Lower leg skin (tissue), 4 donors: Measurements from ENCODE around the gene RPH3AL. TPM values are rescaled to one million over a fixed set of nuclear protein-coding genes. Genes with fewer than 3 reads are reported as not detected.
A peak's percentile ranks its signal among the peaks of the same experiment; 100 is the strongest.

Source experiments
- DNase-seq, 2 donors: peaks; one replicate each; pipeline ENCODE4 v3.0.0-alpha.2; 2019; ENCODE audit warnings: low spot score in 2 of 2
- H3K4me3 ChIP-seq: fragments of 200-600 bp; sonication (generic); 2 replicates; pipeline ENCODE4 v1.5.1; 2017; ENCODE audit warnings: mild to moderate bottlenecking, low read depth; ENCODE audit not compliant: poor library complexity, severe bottlenecking
- POLR2A ChIP-seq, 2 donors: fragments of 450-650 bp; IDR thresholded peaks; one replicate each; pipeline ENCODE4 v1.6.1; 2016 to 2017; ENCODE audit warnings: antibody characterized with exemption in 2 of 2, mild to moderate bottlenecking in 1 of 2, moderate library complexity in 1 of 2
- WGBS, 2 donors: methylation state at CpG; one replicate each; pipeline ENCODE4 v1.1.5; 2018; 5-methylcytosine and 5-hydroxymethylcytosine counted together
- intact Hi-C: fragments of 100-400 bp; cut with DNase I; formaldehyde crosslinking; loops from one replicate; pipeline ENCODE4 v1.15.0; 2023; ENCODE audit warnings: low total_unique reads
- total RNA-seq, 4 donors: library from RNA; depleted of rRNA; stranded (reverse); fragments of >200 nt; gene quantifications; one replicate each; pipeline ENCODE4 v1.1.0, GENCODE V29; 2016
- TF ChIP-seq, protein P1 (sequence below), 3 donors: fragments of 450-650 bp; IDR thresholded peaks; one replicate each; pipeline ENCODE4 v1.5.1; 2016; ENCODE audit warnings: antibody characterized with exemption in 3 of 3, mild to moderate bottlenecking in 3 of 3, moderate library complexity in 2 of 3

Gene RPH3AL
- total RNA-seq, 4 donors from 2014 or later = 8.6 to 22.9 (median 15.9) TPM

DNA sequence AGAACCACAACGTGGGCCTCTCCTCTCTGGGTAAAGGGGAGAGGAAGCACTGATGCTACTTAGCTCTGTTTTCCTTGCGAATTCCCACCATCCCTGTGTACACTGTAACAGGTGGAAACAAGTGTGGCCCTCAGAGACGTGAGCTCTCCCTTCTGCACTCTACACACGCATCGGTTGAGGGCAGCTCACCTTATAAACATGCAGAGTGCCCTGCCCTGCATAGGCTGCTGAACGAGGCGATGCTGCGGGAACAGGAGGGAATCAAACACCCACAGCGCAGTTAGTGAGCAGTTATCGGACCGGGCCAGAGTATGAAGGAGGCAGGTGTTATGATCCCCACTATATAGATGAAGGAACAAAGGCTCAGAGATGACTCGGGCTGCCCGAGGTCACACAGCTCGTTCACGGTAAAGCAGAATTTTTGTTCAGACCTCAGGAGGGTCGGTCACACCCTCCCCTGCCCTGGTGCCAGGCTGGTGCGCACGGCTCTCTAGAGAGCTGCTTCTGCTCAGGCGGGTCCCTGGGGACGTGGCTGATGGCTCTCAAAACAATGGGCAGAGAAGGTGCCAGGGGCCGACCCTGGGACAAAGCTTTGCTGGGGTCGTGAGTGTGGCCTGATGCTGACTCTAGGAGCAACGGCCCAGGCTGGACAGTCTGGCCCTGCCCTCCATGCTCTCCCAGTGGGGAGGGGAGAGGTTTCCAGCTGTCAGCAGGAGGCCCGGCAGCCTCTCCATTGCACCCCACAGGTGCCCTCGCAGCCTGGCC, 68.5 kb downstream of the RPH3AL start:
- peak in 1 of 2 donors; percentile 79 for DNase-seq
- 83 to 84% methylated on average over 23 of the region's 25 CpGs for WGBS, 2 donors
- TF ChIP-seq, protein P1, sequence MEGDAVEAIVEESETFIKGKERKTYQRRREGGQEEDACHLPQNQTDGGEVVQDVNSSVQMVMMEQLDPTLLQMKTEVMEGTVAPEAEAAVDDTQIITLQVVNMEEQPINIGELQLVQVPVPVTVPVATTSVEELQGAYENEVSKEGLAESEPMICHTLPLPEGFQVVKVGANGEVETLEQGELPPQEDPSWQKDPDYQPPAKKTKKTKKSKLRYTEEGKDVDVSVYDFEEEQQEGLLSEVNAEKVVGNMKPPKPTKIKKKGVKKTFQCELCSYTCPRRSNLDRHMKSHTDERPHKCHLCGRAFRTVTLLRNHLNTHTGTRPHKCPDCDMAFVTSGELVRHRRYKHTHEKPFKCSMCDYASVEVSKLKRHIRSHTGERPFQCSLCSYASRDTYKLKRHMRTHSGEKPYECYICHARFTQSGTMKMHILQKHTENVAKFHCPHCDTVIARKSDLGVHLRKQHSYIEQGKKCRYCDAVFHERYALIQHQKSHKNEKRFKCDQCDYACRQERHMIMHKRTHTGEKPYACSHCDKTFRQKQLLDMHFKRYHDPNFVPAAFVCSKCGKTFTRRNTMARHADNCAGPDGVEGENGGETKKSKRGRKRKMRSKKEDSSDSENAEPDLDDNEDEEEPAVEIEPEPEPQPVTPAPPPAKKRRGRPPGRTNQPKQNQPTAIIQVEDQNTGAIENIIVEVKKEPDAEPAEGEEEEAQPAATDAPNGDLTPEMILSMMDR (IDR thresholded peaks at IDR 0.05) = no peak
- no peak for TF ChIP-seq POLR2A (IDR thresholded peaks at IDR 0.05)
- intact Hi-C loops = no loop called here
- no peak overlapping the region for H3K4me3 ChIP-seq

DNA sequence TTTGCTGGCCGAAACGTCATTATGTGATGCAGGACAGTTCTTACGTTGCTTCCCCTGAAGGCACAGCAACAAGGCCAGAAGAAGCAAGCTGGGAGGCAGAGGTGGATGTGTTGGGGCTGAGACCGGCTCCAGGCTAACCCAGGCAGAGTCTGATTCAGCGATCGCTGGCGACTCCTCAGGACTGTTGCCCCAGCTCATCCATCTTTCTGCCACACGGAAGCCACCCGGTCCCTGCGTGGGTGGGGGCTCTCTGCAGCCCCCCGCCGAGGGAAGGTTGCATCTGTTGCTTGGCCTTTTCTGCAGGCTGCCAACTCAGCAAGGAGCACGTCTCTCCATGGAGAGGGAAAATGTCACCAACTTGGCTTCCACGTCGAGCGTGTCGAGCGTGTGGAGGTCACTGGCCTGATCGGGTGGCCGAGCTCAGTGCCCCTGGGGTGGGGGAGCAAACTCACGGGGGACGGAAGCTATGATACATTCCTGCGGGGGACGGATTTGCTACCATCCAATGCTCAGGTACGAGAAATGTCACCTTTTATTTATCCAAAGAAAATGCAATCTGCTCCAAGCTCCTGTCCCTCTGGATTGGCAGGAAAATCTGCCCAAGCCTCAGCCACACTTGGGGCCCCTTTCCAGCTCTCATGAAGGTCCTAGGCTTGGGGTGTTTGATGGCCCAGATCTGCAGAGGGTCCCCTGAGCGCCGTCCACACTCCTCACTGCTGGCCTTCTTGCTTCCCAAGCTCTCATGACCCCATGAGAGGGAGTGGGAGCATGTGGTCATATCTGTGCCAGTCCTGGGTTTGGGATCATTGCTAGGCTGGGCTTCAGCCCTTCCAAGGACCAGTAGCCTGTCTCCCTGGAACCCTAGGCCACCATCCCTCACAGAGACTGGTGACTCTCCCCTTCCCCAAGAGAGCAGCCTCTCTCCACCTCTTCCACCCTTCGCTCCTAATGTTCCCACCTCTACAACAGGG, 69.4 kb downstream of the RPH3AL start:
- WGBS, 2 donors = 82 to 85% methylated on average over 23 to 28 of the region's 28 CpGs
- DNase-seq = peak in 1 of 2 donors; percentile 74
- intact Hi-C loops = no loop called here
- TF ChIP-seq, protein P1 (IDR thresholded peaks at IDR 0.05) = no peak
- TF ChIP-seq POLR2A (IDR thresholded peaks at IDR 0.05) = no peak
- no peak overlapping the region for H3K4me3 ChIP-seq

GRCh38 chr17:282000-282911, 70.4 kb downstream of the RPH3AL start:
- H3K4me3 ChIP-seq = no peak overlapping the region
- intact Hi-C loops = no loop called here
- WGBS, 2 donors = 82 to 85% methylated on average over 31 to 32 of the region's 32 CpGs
- TF ChIP-seq, protein P1 (IDR thresholded peaks at IDR 0.05) = no peak
- no peak for TF ChIP-seq POLR2A (IDR thresholded peaks at IDR 0.05)
- DNase-seq = peak in 1 of 2 donors; percentile 79

DNA sequence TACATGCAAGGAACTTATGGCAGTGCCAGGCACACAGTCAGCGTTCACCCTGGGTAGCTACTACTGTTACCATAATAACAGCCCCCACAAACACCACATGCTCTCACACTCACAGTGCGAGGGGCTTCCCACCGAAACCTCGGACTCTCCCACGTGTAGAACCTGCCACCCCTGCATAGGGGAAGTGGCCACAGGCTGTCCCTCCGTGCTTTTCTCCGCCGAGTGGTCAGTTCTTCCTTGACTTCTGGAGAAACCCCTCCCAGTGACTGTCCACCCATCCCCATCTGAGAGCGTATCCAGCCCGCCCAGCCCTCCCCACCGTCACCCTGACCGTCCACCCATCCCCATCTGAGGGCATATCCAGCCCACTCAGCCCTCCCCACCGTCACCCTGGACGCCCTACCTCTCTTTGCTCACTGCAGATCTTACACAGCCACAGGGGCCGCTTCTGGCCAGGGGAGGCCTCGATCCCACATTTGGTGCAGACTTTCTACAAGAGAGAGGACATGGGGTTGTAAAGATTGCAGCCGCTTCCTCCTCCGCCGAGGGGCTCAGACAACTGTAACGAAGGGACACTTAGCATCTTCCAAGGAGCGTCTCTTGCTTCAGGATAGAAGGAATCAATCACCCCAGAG, 71.1 kb downstream of the RPH3AL start:
- DNase-seq = peak in 1 of 2 donors; percentile 75
- TF ChIP-seq POLR2A (IDR thresholded peaks at IDR 0.05) = no peak
- TF ChIP-seq, protein P1 (IDR thresholded peaks at IDR 0.05) = no peak
- intact Hi-C loops = no loop called here
- WGBS, 2 donors = 89 to 91% methylated on average over 21 of the region's 21 CpGs
- no peak overlapping the region for H3K4me3 ChIP-seq

GRCh38 chr17:280901-281300, 71.7 kb downstream of the RPH3AL start:
- no peak for TF ChIP-seq POLR2A (IDR thresholded peaks at IDR 0.05)
- TF ChIP-seq, protein P1 (IDR thresholded peaks at IDR 0.05) = no peak
- WGBS, 2 donors = 48 to 49% methylated on average over 9 of the region's 9 CpGs
- peak in 1 of 2 donors; percentile 70 for DNase-seq
- no peak overlapping the region for H3K4me3 ChIP-seq
- intact Hi-C loops = no loop called here
